A673 (cell line): Measurements from ENCODE around the gene ZNF2. TPM values are rescaled to one million over a fixed set of nuclear protein-coding genes. Genes with fewer than 3 reads are reported as not detected.

Experiments
- BruUV-seq: library from RNA; stranded (reverse); fragments of 400-500 nt; replicated peaks from 2 replicates; lab custom pipeline; 2021; lab: Mats Ljungman, UMichigan
- CTCF ChIA-PET: fragments of 300-600 bp; sonication (Branson Sonifier 250); formaldehyde crosslinking; loops from one replicate; lab custom pipeline; 2022; ENCODE audit warnings: antibody characterized with exemption; lab: Charles Lee
- POLR2A ChIA-PET: fragments of 300-600 bp; sonication (Branson Sonifier 250); formaldehyde crosslinking; loops from one replicate; lab custom pipeline; 2022; ENCODE audit warnings: antibody characterized with exemption; ENCODE audit not compliant: low non-redundant PET; lab: Charles Lee
- DNase-seq: peaks from one replicate; pipeline ENCODE4 v3.0.0-alpha.2; 2015; ENCODE audit warnings: low spot score
- H3K27ac ChIP-seq: fragments of 200-600 bp; sonication (generic); 2 replicates; pipeline ENCODE4 v1.5.1; 2016; ENCODE audit warnings: mixed run types, low read depth, mild to moderate bottlenecking, mixed read lengths, antibody characterized with exemption, low read length; ENCODE audit not compliant: poor library complexity, severe bottlenecking
- H3K27me3 ChIP-seq: fragments of 200-600 bp; sonication (generic); replicated peaks from 2 replicates; pipeline ENCODE4 v1.6.1; 2017; ENCODE audit warnings: mixed run types, low read depth, mild to moderate bottlenecking, mixed read lengths, antibody characterized with exemption, low read length; ENCODE audit not compliant: insufficient read depth, poor library complexity
- H3K36me3 ChIP-seq: fragments of 200-600 bp; sonication (generic); 2 replicates; pipeline ENCODE4 v1.6.1; 2016; ENCODE audit warnings: mixed run types, mild to moderate bottlenecking, mixed read lengths, antibody characterized with exemption, low read length; ENCODE audit not compliant: insufficient read depth, poor library complexity, severe bottlenecking
- H3K4me1 ChIP-seq: fragments of 200-600 bp; sonication (generic); 2 replicates; pipeline ENCODE4 v1.6.1; 2017; ENCODE audit warnings: mixed run types, mild to moderate bottlenecking, mixed read lengths, antibody characterized with exemption, low read length; ENCODE audit not compliant: insufficient read depth, poor library complexity, severe bottlenecking
- H3K4me3 ChIP-seq: fragments of 200-600 bp; sonication (generic); 2 replicates; pipeline ENCODE4 v1.5.1; 2016; ENCODE audit warnings: low read depth, mixed run types, mild to moderate bottlenecking, mixed read lengths, low read length; ENCODE audit not compliant: poor library complexity, severe bottlenecking
- H3K9me3 ChIP-seq: fragments of 200-600 bp; sonication (generic); 2 replicates; pipeline ENCODE4 v1.6.1; 2016; ENCODE audit warnings: mixed run types, low read depth, mild to moderate bottlenecking, mixed read lengths, antibody characterized with exemption, low read length; ENCODE audit not compliant: poor library complexity, severe bottlenecking
- EZH2 ChIP-seq: fragments of 200-600 bp; sonication (generic); IDR thresholded peaks from 2 replicates; pipeline ENCODE4 v1.6.1; 2017; ENCODE audit warnings: borderline replicate concordance, low read depth, mild to moderate bottlenecking, mixed read lengths, antibody characterized with exemption, low read length; ENCODE audit not compliant: poor library complexity, severe bottlenecking
- intact Hi-C: fragments of 100-400 bp; cut with micrococcal nuclease; formaldehyde crosslinking; loops from one replicate; pipeline ENCODE4 v1.10.0; 2022; ENCODE audit not compliant: unreplicated experiment
- total RNA-seq: library from RNA; stranded (reverse); gene quantifications from 2 replicates; pipeline ENCODE4 v1.2.3, GENCODE V29; 2021
- TF ChIP-seq, protein P1 (sequence below): fragments of 300-800, 200-600 bp; sonication (generic); conservative IDR thresholded peaks from 2 replicates; pipeline ENCODE4 v1.5.1; 2017; ENCODE audit warnings: low read depth, mild to moderate bottlenecking, antibody characterized with exemption, low read length, moderate library complexity, mixed read lengths

ZNF2 gene
- total RNA-seq, 1 experiment from 2014 or later: 4.6 TPM

DNA sequence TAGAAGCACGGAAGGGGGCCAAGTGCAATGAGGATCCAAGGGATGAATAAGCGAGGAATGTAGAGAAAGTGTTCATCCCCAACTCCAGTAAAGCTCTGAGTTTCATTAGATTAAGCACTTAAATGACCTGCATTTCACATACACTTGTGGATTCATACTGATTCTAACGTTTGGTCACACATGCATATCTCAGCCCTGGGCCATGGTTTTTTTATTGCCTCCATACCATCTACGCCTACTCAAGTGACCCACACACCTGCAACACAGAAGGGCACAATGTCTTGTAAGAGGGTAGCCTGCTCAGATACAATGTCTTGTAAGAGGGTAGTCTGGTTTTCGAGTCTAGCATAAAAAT is 43.4 kb upstream of the ZNF2 start:
- H3K4me1 ChIP-seq: no peaks in the 10 kb centered on the region
- H3K36me3 ChIP-seq: peaks cover 6% of the 10 kb centered on the region
- DNase-seq: no peak
- no peaks in the 10 kb centered on the region for H3K9me3 ChIP-seq
- intact Hi-C loops: no loop called here
- H3K4me3 ChIP-seq: peak overlapping the region; percentile 95
- TF ChIP-seq EZH2: no peak
- TF ChIP-seq, protein P1, sequence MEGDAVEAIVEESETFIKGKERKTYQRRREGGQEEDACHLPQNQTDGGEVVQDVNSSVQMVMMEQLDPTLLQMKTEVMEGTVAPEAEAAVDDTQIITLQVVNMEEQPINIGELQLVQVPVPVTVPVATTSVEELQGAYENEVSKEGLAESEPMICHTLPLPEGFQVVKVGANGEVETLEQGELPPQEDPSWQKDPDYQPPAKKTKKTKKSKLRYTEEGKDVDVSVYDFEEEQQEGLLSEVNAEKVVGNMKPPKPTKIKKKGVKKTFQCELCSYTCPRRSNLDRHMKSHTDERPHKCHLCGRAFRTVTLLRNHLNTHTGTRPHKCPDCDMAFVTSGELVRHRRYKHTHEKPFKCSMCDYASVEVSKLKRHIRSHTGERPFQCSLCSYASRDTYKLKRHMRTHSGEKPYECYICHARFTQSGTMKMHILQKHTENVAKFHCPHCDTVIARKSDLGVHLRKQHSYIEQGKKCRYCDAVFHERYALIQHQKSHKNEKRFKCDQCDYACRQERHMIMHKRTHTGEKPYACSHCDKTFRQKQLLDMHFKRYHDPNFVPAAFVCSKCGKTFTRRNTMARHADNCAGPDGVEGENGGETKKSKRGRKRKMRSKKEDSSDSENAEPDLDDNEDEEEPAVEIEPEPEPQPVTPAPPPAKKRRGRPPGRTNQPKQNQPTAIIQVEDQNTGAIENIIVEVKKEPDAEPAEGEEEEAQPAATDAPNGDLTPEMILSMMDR: no peak
- POLR2A ChIA-PET: no interaction called here
- BruUV-seq: no TSS peak
- CTCF ChIA-PET: no interaction called here
- H3K27me3 ChIP-seq: no peaks in the 10 kb centered on the region
- H3K27ac ChIP-seq: peak overlapping the region; percentile 99

DNA sequence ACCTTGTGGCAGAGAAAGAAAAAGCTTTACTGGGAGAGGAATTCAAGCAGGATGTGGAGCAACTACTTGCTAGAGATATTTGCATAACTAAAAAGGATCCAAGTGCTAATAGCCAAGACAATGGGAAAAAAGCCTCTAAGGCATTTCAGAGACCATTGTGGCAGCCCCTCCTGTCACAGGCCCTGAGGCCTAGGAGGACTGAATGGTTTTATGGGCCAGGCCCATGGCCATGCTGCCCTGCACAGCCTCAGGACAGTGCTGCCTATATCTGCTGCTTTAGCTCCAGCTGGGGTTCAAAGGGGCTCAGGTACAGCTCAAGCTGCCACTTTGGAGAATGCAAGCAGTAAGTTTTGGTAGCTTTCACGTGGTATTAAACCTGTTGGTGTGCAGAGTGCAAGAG is 26.9 kb upstream of the ZNF2 start:
- Histone ChIP-seq H3K36me3 (no peaks in the 10 kb centered on the region), H3K27me3 (no peaks in the 10 kb centered on the region), H3K27ac (no peak overlapping the region), H3K9me3 (peaks cover 25% of the 10 kb centered on the region), H3K4me1 (no peaks in the 10 kb centered on the region), H3K4me3 (no peak overlapping the region)
- ChIA-PET POLR2A (no interaction called here), CTCF (no interaction called here)
- BruUV-seq: no TSS peak
- TF ChIP-seq, protein P1: no peak
- no peak for TF ChIP-seq EZH2
- DNase-seq: no peak
- intact Hi-C loops: no loop called here

DNA sequence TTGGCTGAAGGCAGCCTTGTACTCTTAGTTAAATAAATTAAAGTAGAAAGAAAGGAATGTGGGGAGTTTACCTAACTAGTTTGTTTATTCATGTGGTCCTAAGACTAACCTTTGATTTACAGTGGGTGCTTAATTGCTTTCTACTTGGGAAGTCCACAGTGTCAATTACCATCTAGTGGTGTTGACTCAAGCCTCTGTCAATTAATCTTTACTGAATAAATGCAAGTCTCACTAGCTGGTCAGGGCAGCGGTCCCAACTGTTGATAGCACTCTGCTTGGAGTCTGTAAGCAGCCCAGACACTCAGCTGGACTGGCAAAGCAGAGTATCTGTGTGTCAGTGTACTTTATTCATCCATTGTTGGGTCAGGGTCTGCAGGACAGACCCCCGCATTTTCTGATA is 21.8 kb upstream of the ZNF2 start:
- H3K4me3 ChIP-seq: no peak overlapping the region
- BruUV-seq: no TSS peak
- H3K36me3 ChIP-seq: peaks cover 3% of the 10 kb centered on the region
- no peak for TF ChIP-seq EZH2
- TF ChIP-seq, protein P1: no peak
- no peak overlapping the region for H3K27ac ChIP-seq
- H3K4me1 ChIP-seq: no peaks in the 10 kb centered on the region
- intact Hi-C loops: no loop called here
- ChIA-PET POLR2A (no interaction called here), CTCF (no interaction called here)
- H3K9me3 ChIP-seq: peaks cover 65% of the 10 kb centered on the region
- DNase-seq: no peak
- H3K27me3 ChIP-seq: no peaks in the 10 kb centered on the region
